GM19035 (cell line): ENCODE measurements around the gene RAB7A.

Experiments
- ATAC-seq: cut with Tn5 transposase; IDR thresholded peaks from one replicate; pipeline ENCODE4 v1.9.1; 2021; ENCODE audit not compliant: unreplicated experiment

RAB7A gene

GRCh38 chr3:128726023-128727016, at the start of gene RAB7A:
Gene RAB7A (plus strand): TSS chr3:128726183. CDS start chr3:128795368, 69,185 bp downstream.
- peak; percentile 95 for ATAC-seq

- no peak for ATAC-seq
Measured at GRCh38 chr3:128679338-128679737, 46.6 kb upstream of the RAB7A start.

- ATAC-seq, result peak; percentile 98
Measured at GRCh38 chr3:128680603-128681368, 45.2 kb upstream of the RAB7A start.

- no peak for ATAC-seq
Measured at GRCh38 chr3:128681369-128681829, 44.6 kb upstream of the RAB7A start.

GRCh38 chr3:128683957-128684356, 42.0 kb upstream of the RAB7A start:
- ATAC-seq, result no peak

GRCh38 chr3:128684986-128685726, 40.8 kb upstream of the RAB7A start:
- no peak for ATAC-seq

- no peak for ATAC-seq
Measured at GRCh38 chr3:128686465-128686864, 39.5 kb upstream of the RAB7A start.

- ATAC-seq, result no peak
Measured at GRCh38 chr3:128689060-128689459, 36.9 kb upstream of the RAB7A start.

GRCh38 chr3:128693696-128694095, 32.3 kb upstream of the RAB7A start:
- no peak for ATAC-seq

GRCh38 chr3:128697341-128697740, 28.6 kb upstream of the RAB7A start:
- no peak for ATAC-seq

GRCh38 chr3:128698211-128699047, 27.6 kb upstream of the RAB7A start:
- ATAC-seq, result no peak

GRCh38 chr3:128701342-128702212, 24.4 kb upstream of the RAB7A start:
- ATAC-seq, result no peak

- no peak for ATAC-seq
Measured at GRCh38 chr3:128702391-128702790, 23.6 kb upstream of the RAB7A start.

GRCh38 chr3:128703561-128703960, 22.4 kb upstream of the RAB7A start:
- ATAC-seq, result no peak

- no peak for ATAC-seq
Measured at GRCh38 chr3:128706086-128706615, 19.8 kb upstream of the RAB7A start.

GRCh38 chr3:128707928-128708494, 18.0 kb upstream of the RAB7A start:
- no peak for ATAC-seq

- ATAC-seq, result no peak
Measured at GRCh38 chr3:128709038-128709437, 16.9 kb upstream of the RAB7A start.

GRCh38 chr3:128709506-128710210, 16.3 kb upstream of the RAB7A start:
- ATAC-seq, result no peak
